ENCODE measurements around the gene EFNA5.

The EFNA5 gene

DNA sequence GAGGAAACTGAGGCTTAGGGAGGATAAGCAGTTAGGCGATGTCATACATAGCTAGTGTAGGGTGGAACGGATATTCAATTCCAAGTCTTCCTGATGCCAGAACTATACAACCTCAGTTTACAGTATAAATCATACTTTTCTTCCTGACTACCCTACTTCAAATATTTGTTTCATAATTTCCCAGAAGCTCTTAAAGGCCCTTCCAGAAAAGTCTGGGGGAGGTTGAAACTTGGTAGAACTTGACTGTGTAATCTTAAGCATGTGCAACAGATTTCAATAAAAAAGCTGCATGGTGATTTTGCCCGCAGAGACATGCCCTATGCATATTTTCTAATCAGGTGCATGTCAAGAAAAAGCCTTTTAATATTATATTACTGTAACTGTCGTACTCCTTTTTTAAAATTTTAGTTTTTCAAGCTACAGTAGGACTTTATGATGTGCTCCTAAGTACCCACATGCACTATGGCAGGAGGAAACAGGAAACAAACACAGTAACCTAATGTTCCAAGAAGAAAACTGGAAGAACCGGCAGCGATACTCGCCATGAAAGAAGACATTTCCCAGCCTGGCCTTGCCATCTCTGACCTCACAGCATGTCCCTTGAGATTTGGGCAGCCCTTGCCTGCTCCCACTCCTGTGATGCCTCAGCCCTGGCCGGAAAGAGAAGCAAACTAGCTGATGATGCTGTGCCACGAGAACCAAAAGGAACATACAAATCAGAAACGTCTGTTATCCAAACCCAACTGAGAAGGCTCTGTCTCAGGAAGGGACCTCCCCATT, 266.0 kb downstream of the EFNA5 start:
- in situ Hi-C loops (cut with MboI; ENCODE audit: low sequenced_read_pairs) = no loop called here

DNA sequence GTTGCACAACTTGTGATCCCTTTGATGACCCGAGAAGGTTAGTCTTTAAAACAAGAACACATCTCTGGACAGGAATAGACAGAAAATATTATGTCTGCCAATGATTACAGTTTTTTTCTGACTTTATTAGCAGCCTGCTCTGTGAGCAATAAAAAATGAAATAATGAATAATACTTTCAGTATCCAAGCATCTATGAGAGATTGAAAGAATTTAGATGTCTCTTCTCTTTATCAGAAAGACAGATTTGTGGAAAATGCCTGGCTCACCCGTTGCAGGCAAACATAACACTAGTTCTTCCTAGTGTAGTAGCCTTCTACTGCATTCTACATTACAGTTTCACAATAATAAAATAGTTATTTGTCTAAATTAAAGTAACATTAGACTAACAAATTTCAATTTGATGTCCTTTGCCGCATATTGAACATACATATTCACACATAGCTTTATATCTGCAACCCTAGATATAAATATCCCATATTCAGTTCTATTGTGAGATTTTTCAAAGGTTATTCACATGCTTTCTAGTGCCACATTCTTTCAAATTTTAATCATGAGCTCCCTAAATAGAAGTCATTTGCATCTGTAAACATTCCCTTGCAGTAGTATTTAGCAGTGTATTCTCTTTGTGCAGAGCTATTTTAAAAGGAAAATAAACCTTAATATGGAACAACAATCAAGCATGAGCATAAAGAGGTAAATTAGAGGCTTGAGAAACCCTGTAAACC, 267.3 kb downstream of the EFNA5 start:
- in situ Hi-C loops (cut with MboI; ENCODE audit: low sequenced_read_pairs) = no loop called here

DNA sequence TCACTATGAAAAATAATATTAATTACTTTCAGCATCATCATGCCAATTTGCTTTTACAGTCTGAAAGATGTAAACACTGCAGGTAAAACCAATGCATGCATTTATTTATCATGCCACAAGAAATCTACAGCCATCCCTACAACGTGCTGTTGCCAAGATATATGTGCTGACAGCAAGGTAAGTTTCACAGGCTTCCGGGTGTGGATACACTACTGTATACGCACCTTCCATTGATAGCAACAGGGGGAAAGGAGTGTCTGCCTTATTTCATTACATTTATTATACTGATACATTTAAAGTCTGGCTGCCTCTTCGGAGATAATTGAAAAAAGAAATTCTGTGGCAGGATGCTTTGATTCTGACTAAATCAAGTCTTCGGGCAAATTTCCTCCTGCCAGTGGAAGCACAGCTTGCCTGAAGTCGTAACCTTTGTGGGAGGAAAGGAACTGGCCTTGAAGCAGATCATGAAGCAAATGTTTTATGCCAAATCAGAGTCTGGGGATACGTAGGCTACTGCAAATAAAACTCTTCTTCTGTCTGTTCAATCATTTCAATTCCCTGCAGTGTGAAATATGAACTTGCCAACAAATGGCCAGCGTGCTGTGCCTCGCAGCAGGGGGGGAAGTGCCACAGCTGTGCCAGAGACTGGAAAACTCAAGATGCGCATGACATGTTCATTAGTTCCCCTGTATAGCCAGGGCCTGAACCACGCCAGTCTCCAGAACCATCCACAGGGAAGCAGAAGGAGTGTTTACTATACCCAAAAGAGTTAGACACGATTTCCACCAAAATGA, 268.1 kb downstream of the EFNA5 start:
- in situ Hi-C loops (cut with MboI; ENCODE audit: low sequenced_read_pairs) = no loop called here

DNA sequence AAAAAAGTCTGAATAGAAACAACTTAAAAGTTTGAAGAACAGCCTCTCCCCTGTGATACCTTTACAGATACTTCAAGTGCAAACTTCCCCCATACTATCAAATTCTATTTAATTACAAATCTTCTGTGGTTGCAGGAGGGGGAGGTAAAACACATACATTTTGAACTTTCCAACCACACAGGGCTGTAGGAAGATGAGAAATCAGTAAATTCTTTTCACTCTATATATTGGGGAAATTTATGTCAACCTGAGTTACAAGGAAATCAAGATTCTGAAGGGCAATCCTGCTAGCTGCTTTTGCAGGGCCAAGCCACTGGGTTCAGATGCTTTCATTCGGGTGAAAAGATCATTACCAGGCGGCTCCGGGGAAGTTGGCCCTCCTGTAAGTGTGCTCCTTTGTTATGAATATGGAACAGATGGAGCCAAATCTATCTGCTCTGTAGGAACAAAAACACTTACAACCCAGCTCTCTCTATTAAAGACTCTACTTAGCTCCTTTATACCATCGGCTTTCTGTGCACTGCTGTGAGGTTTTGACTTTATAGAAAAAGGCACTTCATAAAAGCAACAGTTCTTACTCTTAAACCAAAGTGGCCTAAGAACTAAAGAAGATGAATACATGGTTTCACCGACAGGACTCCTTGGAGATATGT, 269.1 kb downstream of the EFNA5 start:
- in situ Hi-C loops (cut with MboI; ENCODE audit: low sequenced_read_pairs) = no loop called here

DNA sequence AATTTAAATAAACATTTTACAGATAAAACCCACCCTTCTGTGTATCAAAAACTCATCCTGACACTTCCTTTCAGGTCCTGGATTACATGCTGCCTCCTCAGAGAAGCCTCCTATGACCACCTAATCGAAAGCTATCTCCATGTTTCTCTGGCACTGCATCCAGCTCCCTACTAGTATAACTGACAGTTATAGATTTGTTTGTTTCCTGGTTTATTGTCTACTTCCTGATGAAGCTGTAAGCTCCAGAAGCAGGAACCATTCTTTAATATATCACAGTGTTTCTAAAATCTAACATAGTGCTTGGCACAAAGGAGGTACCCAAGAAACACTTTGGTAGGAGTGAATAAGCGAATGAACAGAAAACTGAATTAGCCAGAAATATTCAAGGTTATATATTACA, 270.4 kb downstream of the EFNA5 start:
- in situ Hi-C loops (cut with MboI; ENCODE audit: low sequenced_read_pairs) = no loop called here

DNA sequence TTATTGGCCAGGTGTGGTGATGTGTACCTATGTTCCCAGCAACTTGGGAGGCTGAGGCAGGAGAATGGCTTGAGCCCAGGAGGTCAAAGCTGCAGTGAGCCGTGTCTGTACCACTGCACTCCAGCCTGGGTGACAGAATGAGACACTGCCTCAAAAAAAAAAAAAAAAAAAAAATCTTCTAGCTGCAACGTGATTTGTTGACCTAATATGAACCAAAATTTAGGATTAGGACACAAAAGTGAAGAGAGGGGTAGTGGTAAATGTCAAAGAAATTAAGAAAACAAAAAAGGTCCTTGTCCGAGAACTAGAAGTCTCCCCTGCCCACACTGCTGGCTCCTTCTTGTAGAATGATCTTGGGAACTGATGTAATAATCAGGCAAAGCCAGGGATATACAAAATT, 272.0 kb downstream of the EFNA5 start:
- in situ Hi-C loops (cut with MboI; ENCODE audit: low sequenced_read_pairs) = no loop called here

DNA sequence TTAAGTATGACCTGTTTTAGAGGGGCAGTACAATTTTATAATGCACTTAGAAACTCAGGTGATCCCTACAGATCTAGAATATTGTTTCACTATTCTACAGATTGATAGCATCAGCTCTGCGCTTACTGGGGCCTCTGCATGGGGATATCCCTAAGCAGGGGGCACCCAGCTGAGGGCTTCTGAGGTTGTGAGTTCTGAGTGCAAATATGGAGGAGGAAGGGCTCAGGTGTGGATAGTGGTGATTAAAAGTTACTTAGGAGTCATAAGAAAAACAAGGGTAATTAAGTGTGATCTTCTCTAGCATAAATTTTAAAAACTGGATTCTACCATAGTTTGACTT, 274.4 kb downstream of the EFNA5 start:
- in situ Hi-C loops (cut with MboI; ENCODE audit: low sequenced_read_pairs) = no loop called here

DNA sequence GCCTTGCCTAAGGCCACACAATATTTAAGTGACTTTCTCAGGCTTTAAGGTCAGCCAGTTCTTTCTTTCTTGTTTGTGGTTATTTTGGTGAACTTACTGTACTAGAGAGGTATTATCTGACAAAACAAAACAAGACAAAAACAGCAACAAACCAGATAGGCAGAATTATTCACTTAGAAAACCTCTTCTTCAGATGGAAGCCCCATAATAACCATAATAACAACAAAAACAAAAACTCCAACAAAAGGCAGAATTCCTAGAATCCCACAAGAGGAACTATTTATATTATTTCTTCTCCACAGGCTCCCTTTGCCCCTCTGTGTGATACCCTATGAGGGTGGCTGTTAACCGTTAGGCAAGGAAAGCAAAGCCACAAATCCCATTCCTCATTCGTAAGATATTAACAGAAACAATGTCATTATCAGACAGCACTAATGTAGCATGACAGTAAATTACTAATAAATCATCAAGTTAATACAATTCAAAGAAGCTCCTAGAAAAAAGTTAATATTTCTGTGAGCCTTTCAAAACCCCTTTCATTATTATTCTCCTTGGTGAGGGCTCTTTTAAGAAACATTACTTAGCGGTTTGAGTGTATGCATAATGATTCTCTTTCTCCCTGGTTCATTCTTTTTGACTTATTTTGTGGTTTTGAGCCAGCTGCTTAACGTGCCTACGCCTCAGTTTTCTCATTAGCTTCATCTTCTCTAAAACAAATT, 274.9 kb downstream of the EFNA5 start:
- in situ Hi-C loops (cut with MboI; ENCODE audit: low sequenced_read_pairs) = no loop called here

DNA sequence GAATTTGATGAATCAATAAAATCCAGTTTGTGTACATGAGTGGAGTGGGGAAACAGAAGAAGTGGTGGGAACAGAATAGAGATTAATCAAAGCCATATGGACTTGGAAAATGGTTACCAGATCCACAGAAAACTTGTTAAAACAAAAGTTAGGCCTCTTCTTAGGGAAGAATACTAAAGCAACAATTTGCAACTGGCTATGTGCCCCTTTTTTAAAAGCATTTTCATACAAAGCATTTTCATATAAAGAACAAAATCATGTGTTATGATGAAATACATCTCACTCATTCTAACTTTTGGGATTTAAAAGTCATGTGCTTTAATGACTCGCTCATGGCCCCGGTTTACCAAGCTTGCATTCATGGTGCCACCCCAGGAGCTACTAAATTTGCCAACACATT, 276.9 kb downstream of the EFNA5 start:
- in situ Hi-C loops (cut with MboI; ENCODE audit: low sequenced_read_pairs) = no loop called here

DNA sequence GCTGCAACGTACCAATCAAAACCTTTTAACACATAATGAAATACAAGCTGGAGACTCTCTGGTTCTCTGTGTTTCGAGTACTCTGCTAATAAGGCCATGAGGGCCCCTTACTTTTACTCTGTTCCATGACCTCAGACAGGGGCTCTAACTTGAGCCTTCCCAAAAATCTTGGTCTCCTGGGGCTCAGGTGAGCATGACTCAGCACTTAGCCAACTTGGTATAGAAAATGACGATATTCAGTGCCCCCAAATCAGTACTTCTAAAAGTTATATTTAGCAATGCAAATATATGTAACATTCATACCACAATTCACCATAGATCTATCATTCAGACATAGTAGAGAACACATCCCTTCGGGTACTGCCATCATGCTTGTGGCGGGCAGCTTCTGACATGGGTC, 278.9 kb downstream of the EFNA5 start:
- in situ Hi-C loops (cut with MboI; ENCODE audit: low sequenced_read_pairs) = no loop called here

DNA sequence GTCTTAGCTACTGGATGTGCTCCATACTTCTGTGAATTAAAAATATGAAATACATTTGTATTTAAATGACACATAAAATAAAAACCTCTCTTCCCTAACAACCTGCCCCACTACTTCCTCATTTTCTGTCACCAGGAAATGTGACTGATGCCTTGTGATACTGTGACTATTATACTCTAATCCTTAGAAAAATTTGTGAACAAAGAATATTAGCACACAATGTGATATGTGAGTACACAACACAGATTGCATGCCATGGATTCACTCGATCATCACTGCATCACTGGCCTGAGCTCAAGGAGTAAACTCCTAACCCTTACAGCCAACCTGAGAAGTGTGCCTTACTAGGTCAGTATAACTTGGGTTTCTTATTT, 281.0 kb downstream of the EFNA5 start:
- in situ Hi-C loops (cut with MboI; ENCODE audit: low sequenced_read_pairs) = no loop called here

DNA sequence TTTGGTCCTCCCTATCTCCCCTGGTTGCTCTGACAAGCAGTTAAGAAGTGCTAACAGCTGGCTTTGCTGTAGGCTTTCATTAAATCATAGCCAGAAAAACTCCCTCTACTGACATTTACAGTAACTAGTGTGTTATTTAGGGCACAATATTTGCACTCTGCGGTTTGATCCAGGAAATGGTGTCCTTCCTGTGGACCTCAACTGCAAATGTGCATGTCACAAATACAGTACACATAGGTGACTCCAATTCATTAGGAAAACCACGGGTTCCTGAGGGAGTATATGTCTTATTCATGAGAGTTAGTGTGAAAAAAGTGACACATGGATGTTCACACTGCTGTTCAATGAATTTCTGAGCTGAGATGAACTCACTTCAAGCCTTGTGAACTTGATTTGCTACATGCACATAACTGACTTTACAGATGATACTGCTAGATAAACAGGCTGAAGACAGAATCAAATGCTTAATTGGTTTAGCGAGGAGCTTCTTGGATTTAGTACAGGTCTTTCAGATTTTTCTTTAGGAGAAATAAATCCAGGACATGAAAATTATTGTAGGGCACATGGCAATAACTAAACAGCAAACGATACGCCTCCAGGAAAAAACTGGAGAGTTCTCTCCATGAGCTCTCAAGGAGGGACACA, 281.5 kb downstream of the EFNA5 start:
- in situ Hi-C loops (cut with MboI; ENCODE audit: low sequenced_read_pairs) = no loop called here

DNA sequence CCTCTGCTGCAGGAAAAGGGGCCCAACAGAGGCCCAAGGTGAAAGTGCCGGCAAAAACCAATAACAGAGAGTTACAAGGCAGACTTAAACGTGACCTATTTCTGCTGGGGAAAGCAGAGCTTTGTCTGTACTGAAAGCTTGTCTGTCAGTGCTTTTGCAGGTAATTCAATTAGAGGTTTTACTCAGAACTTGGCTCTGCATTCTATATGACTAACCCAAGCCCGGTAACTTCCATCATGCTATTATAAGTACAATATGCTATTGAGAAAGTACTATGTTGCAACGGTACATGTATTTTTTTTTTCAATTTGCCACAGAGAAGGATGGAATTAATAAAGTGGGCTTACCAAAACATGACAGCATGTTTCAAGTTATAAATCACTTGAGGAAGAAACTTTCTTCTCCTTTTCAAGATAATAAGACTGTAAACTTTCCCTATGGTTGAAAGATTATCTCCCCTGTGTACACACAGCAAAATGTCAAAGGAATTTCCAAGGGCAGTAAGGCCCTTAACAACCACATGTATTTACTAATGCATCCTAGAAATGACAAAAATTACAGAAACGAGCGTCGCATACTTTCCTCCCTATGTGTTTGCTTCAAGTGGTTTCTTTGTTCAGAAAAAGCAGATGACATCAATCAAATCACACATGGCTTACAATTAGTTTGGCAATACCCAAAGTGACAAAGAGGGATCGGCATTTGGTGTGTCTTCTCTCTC, 282.4 kb downstream of the EFNA5 start:
- in situ Hi-C loops (cut with MboI; ENCODE audit: low sequenced_read_pairs) = no loop called here

DNA sequence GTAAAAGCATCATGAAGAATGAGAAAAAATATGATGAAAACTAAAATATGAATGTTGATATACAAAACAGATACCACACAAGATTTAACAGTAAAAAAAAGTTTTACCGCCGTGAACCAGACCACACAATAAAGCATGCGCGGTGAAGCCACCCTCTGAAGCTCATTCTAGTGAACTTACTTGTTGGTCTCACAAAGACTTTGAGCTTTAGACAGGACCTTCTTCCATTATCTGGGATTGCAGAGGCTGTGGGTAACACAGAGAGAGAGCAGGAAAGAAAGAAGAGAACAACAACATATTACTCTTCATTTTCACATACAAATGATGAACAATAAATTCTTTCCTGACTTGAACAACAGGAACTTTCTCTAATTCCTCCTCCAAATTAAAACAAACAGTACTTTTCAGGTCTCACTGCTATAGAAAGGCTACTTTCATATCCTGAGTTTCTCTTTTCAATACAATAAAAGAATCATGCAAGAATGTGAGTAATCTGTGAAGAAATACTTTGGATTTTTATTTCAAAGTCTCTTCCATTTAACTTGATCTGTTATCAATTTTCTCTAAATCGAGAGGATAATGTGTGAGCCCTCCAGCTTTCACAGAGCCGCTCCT, 283.1 kb downstream of the EFNA5 start:
- in situ Hi-C loops (cut with MboI; ENCODE audit: low sequenced_read_pairs) = no loop called here

DNA sequence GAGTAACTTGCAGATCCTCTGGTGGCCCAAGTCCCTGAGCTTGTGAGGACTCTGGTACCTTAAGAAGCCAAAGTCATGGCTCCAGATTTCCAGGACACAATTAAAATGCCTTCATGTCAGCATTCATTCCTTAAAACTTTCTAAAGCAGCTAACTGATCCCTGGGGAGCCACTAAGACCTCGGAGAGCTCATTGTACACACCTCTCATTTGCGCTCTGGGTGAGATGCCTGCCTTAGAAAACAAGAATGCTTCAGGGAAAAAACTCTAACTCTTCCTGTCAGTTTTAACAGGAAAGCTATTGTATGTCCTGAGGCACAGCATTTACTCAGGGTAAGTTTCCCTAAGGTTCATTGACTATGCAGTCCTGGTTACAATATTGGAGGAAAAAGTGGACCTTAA, 285.0 kb downstream of the EFNA5 start:
- in situ Hi-C loops (cut with MboI; ENCODE audit: low sequenced_read_pairs) = no loop called here

DNA sequence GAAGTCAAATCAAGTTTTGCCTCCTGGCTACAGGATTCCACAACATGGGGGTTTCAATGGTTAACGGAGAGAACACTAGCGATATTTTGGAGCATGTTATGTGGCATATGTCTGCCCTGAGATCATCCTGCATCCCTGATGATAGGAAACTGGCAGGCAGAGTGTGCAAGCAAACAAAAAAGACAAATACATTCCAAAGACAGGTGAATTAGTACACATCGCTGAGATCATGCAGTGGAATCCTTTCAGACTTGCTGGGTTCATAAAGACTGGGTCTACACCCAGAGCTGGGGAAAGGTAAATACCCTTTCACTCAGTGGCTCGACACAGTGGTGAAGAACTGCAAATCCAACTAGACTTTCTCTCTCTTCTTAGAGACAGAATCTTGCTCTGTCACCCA, 286.5 kb downstream of the EFNA5 start:
- in situ Hi-C loops (cut with MboI; ENCODE audit: low sequenced_read_pairs) = no loop called here

DNA sequence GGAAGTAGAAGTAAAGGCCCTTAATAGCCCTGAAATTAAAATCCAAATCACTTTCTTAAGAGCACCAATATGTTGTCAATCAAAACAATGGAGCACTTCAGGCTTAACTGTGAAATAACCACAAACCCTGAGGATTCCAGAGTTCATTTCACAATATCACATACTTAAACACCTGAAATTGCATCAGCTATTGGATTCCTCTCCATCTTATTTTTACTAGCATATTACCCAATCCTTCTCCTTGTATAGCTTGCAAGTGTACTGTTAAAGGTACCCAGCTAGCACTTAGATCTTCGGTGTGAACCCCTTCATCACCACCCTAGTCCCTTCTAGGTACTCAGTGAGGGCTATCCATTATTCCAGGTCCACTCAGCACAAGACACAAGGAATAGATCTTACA, 287.3 kb downstream of the EFNA5 start:
- in situ Hi-C loops (cut with MboI; ENCODE audit: low sequenced_read_pairs) = no loop called here

DNA sequence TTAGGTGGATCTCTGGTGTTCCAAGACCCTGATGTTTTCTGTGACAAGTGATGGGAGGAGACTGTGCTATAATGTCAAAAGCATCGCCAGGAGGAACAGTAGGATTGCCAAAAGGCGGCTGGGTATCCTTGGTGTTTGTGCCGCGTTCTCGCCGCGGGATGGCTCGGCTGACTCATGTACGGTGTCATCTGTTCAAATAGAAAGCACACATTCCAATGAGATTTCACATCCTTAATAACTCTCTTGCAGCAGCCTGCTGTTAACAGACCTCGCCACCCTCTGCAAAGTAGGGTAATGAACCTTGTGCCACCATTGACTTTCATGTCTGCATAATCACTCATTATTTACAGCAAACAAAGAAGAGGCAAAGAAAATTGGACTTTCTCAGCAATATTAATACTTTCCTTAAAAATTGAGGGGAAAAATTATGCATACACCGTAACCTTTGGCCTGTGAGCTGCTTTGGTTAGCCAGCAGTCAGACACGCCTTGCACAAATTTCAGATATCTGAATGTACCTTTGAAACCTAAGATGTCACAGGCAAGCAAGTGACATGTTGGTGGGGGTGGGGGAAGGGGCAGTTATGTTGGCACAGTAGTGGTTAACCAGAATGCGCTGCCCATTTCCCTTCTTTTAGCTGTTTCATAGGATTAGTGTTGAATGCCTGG, 289.4 kb downstream of the EFNA5 start:
- in situ Hi-C loops (cut with MboI; ENCODE audit: low sequenced_read_pairs) = no loop called here

DNA sequence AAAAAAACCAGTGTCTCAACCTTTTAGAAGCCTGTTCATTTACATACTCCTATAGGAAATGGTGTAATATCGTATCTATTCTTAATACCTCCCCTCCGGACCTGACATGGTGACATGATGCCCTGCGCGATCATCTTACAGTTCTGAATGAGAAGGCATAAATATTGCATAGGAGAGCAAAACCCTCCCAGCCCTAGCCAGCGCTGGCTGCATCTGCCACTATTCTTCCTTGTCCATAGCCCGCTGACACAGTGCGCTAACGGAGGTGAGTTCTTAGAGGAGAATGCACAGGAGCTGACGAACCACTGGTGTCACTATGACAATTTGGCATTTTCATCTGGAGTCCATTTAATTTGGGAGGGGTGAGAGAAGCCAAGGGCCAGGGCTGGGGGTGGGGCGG, 290.1 kb downstream of the EFNA5 start:
- in situ Hi-C loops (cut with MboI; ENCODE audit: low sequenced_read_pairs) = no loop called here
